ENCODE results near the gene PTPRZ1.

PTPRZ1 gene

DNA sequence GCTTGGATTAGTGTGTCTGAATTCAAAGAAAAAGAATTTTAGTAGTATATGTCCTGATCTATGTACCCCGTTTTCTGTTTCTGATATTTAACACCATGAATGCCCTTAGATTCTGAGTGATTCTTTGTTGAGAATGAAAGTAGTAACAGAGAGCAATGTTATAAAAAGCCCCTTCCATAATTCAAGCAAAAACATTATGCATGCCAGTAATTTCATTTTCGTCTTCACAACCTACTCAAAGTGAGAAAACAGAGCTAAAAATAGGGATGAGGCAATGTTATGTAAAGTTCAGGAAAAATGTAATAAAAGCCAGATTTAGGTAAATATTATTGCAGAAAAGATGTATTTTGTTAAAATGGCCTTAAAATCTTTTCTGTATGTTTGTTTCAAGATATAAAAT, 28.1 kb downstream of the PTPRZ1 start:
- DNase-seq, result no peak

DNA sequence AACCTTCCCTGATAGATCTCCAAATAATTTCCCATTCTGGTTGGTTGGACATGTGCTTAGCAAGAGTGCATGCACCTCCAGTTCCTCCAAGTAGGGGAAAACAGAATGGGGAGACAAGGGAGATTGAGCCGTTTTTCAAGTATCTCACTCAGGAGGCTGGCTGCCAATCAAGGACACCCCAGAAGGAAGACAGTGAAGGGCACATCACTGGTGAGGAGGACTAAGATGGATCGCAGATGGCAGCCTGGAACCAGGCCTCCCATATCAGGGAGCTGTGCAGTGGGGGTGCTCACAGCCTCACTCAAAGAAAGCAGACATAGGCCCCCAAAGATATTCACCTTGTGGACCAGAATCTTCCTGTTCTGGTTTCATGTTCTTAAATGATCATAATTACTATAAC, 31.2 kb downstream of the PTPRZ1 start:
- no peak for DNase-seq

DNA sequence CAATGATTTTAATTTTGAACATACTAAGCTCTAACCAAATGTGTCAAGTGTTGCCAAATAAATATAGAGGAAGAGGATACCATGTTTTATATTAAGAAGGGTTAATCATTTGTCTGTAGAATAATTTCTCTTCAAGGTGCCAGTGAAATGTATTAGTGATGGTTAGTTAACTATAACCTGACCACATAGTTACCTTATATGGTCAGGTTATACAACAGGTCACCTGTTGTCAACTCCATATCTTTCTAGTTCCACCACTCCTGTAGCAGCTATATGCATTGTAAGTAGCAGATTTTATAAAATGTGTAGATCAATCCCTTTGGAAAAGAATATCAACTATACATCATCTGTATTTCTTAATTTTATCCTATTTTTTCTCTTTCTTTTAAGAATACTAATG, 35.1 kb downstream of the PTPRZ1 start:
- no peak for DNase-seq

DNA sequence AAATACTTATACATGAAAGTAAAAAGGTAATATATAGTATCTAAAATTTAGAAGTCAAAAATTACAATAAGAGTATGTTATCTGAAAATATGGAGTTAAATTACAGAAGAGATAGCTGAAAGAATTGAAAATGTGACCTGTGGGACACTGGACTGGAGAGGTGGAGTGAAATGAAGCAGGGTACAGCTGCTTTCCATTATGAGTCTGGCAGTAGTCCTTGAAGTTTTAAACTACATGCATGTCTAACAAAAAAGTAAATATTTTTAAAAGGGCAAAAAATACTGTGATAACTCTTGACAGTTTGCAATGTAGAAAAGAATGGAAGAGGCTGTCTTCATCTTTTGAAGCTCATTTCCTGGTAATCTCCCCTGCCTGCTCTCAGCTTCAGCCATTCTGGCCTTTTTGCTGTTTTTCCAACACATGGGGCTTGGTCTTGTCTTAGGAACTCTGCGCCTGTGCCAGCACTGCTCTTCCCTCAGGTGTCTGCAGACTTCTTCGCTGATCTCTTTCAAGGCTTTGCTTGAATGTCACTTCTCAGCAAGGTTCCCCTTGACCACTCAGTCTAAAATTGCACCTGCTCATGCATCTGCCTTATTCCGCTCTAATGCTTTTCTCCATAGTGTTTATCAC, 36.9 kb downstream of the PTPRZ1 start:
- DNase-seq, result no peak

DNA sequence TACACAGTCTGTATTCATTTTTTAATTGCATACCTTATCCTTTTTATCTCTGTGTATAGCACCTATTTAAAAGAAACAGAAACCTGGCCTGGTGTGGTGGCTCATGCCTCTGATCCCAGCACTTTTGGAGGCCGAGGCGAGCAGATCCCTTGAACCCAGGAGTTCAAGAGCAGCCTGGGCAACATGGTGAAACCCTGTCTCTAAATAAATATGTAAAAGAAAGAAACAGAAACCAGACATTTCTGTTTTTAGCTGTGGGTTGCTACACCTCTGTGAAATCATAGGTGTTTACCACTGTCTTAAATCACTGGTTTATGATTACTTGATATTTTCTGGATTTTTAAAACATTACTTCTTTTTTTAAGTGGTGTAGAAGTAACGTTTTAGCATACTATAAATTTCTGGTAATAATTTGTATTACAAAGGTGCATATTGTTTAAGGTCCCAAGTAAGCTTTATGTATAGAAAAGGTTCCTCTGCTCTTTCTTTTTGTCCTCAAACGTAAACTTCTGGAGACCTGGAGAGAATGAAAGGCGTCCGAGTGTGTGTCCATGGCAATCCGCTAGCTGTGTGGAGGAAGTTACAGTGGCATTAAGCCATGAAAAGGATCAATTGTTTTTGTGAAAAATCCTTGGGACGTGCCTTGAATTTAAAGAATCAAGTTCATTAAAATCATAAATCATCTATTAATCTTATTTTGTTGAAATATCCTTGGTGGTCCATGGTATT, 41.1 kb downstream of the PTPRZ1 start:
- no peak for DNase-seq

DNA sequence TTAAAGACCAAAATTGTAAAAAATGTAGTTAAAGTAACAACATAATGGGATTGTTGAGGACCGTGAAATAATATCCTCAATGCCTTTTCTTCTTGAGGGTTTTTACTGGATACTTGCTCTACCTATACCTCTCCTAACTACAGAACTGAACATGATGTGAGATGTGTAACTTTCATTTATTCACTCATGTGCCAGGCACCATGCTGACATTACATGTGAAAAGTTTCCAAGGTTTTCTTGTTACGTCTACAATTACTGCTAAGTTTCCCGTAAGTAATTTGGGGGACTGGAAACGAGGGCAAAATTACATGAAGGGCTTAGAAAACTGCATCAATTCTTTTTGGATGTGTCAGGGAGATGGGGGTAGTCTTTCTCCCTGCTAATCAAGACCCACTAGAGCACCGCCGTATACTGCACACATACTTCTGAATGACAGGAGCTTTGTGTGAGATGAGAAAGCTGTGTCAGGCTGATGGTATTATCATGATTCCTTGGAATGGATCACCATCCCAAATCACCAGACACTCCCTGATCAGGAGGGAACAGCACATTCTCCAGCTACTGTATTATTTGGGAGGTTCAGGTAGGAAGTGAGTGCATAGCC, 41.8 kb downstream of the PTPRZ1 start:
- no peak for DNase-seq

DNA sequence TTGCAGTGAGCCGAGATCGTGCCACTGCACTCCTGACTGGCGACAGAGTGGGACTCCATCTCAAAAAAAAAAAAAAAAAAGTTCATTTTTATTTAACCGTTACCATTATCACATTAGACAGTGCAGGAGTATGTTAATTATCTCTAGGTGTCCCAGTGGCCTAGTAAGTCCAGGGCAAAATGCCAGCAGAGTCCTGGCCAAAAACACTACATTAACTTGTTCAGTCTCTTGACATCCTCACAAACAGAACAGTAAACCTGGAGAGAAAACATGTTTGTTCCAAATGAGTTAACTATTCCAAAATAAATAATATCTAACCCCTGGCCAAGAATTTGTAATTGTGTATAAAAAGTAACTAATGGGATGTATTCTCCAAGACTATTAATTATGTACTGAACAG, 43.2 kb downstream of the PTPRZ1 start:
- no peak for DNase-seq

DNA sequence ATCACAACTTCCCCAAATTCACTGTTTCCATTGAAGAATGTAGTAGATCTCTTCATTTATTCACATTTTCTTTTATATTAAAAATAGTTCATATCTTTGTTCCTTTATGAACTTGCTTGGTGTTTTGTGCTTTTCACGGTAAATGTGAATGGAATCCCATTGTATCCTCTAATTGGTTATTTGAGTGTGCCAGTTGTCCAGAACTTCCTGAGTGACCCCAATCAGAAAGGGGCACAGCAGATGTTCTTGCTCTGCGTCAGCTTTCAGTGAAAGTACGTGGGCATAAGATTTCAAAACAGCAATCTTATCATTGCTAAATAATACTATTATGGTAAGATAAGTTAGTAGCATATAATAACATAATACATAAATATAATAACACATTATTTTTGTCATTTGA, 47.0 kb downstream of the PTPRZ1 start:
- DNase-seq, result no peak

DNA sequence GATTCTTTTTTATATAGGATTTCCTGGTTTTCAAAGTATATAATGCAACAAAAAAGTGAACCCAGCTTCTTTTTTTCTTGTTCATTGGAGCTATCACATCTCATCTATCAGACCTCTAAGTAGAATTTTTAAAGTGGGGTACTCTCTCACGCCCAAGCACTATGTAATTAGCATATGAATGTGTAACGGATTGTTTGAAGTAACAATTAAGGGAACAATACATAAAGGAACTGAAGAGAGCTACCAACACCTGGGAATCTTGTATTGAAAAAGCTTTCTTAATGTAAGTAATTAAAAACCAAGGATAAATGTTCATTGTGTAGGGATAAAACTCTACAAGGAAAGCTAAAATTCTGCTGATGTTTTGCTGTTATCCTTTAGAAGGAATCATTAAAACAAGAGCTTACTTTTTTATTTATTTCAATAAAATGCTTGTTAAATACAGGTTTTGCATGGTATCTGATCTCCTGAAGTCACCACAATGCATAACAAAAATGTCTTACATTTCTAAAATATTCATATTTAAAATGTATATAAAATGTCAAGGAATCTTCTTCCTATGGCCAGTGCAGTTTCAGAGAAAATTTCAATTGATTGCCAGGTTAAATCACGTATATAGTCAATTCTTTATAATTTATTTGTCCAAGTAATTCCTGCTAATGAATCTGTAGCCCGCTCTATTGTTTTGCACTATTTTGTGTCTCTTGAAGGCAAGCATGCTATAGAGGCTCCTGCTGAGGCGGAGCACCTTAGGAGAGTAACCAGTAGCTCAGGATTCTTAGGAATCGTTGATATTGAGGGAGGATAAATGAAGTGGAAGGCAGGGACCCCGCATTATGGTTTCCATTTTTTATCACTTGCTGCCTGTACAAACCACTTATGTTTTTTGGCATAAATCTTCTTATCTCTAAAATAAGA, 51.6 kb downstream of the PTPRZ1 start:
- DNase-seq, result no peak

DNA sequence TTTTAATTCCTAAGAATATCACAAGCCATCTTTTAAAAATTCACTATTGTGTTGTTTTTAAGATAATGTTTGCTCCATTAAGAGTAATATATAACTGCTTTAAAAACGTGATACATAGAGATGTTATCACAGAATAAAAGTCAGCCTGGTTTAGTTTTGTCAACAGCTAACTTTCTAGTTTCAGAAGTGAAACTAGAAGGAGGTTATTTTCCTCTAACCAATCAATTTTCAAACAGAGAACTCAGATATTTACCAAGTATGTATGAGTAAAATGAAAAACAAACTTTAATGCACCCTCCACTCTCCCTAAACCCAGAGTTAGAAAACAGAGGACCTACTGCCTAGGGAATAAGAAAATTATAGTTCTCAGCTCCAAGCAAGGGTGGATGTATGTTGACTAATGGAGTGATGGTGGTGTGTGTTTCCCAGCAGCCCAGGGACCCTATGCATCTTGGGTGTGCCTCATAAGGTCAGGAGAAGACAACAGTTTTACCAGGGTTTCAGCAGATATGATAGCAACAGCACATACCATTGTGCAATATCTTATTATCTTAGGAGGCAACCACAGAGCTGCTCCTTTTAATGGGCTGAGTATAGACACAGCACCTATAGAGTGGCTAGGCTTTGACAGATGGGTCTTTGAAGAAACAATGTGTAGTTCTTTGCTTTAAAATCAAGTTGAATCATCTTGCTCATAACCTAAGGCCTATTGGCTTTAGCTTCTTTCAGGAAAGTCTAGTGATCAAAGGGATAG, 58.4 kb downstream of the PTPRZ1 start:
- no peak for DNase-seq

DNA sequence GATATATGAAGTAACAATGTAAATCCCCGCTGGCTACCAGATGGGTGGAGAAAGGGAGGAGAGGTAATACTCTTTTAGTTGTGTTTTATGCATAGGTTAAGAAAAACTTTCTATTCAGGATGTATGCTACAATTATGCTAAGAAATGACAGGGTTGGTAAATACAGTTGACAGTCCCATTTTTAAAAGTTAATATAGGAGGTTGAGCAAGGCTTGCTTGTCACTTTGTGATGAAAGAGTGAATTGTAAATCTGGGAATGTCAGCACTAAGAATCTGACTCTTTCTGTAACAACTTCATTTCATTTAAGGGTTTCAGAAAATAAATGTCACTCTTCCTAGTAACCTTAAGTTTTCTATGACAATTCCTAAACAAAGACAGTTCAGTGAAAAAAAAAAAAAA, 59.8 kb downstream of the PTPRZ1 start:
- no peak for DNase-seq

DNA sequence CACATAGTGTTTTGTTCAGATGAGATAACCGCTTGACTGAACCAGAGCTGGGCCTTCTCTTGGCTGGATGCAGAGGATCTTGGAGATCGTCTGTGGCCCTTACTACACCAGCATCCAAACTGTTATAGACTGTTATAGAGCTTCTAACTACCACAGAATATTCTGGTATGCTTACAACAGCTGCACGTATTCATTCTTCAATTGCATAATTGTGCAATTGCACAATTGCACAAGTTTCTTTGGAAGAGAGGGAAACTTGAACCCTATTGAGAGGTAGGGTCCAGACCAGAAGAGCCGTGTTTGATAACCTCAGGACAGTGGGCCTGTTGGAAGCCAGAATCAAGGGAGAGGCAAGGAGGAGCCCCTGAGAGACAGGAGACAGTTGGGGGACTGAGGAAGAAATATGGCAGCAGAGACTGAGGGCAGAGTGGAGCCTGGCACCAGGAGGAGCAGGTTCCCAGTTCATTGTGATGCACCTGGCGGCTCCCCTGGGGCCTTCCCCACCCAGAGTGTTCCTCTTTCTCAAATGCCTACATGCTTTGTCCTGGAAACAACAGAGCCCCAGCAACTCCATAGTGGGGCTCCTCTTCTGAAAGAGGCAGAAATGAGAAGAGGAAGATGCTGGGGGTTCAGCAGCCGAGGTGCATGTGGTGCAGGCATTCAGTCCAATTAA, 64.1 kb downstream of the PTPRZ1 start:
- DNase-seq, result no peak

DNA sequence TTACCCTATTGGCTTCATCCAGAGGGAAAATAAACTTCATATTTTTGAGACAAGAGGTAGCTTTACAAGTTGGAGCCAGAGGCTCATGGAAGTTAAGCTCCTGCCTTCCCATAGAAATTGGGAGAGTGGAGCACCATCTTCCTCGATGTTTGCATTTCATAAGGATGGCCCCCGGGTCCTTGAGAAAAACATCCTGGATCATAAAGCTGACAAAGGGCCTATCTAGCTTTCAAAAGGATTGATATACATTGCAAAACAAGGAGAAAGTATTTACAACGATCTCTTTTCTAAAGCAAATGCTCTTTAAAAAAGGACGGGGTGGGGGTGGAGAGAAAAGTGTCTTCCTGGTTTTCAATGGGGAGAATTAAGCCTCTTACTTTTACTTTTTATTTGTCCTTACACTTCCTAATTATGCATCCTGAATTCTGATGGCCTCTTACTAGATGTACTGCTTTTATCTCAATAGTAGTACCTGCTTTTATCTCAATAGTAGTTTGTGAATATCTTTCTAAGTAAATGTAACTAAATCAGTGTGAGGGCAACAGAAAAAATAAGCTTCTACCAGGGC, 65.6 kb downstream of the PTPRZ1 start:
- no peak for DNase-seq

DNA sequence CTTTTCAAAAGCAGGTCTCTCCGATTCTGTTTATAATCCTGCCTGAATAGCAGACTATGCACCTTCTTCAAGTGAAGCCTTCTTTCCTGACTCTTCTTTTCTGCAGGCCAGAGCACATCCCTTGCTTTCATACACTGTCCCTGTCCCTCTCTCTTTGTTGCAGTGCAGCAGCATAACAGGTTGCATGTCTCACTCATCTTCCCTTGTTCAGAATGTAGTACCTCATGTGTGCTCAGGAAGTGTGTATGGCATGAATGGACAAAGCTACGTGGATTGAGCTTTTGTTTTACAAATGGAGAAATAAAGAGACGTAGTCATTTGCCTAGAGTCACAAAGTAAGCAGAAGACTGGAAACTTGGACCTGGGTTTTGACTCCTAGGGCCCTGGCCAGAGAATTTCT, 68.0 kb downstream of the PTPRZ1 start:
- no peak for DNase-seq

DNA sequence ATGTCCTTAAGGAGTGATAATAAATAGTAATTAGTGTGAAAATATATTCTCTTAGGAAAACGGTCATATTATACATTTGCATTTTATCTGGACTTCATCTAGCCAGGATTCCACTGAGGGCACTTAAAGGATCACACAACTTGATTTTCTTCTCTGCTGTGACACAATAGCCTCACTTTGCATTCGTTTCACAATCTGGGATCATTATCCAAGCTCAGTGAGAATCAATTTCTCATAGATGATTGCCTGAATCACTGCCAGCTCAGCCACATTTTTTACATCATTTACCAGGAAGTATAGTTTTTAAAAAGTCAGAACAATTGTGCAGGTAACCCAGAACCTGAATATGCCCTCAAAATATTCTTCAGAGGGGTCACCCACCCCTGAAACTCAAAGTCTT, 68.9 kb downstream of the PTPRZ1 start:
- DNase-seq, result no peak

DNA sequence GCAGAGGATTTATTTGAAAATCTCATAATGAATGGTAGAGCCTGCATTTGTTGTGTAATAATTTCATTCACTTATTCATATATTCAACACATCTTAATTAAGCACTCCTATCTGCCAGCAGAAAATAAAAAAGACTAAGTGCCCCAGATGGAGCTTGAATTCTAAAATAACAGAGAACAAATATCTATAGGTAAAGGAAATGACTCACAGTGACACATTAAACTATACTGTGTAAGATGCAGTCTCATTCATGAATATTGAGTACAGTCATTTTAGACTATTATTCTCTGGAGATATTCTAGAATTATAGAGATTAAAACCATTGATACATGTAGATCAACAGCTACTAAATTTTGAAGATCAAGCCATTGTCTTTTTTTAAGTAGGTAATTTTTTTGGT, 72.1 kb downstream of the PTPRZ1 start:
- DNase-seq, result no peak

DNA sequence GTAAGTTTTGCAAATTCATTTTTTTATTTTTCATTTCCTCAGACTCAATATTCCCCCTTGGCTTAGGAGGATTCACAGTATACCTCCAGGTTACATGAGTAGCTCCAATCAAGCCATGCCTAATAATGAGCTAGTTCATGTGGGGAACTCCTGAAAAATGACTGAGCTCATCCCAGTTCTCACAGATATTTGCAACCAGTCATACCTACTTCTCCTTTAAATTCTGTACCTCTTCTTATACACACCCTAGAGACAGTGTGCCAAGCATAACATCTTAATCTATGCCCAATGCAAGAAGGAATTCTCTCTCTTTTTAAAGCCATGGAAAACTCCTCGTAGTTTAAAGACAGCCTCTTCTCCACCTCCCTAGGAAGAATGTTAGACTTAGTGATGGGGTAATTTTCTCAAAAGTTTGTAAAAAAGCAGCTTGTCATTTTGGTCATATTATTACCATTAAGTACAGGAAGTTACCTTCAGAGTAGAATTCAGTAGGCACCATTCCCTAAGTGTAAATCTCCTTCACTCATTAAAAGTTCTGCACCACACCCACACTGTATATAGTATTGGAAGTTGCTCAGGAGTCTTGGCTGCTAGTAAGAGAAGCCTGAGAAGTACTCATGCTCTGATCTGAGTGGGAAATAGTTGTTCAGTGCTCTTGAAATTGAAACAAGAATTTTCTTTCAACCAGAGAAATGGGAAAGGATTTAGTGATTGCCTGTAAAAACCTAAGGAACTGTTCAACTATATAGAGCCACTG, 72.7 kb downstream of the PTPRZ1 start:
- DNase-seq, result no peak

DNA sequence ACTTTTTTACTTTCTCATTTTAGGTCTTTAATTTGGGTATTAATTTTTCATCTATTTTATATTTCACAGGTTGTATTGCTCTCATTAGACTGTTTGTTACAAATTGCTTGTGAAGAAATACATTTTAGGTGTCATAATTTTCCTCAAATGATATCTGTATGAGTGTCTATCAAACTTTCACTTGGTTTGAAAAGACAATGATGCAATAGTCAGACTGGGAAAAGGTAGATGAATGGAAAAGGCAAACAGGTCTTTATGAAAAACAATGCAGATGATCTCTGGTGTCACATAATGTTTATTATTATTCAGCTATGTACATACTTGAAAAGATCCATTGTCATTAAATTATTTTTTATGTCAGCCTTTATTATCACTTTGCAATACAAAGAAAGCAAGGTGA, 80.2 kb downstream of the PTPRZ1 start:
- no peak for DNase-seq

DNA sequence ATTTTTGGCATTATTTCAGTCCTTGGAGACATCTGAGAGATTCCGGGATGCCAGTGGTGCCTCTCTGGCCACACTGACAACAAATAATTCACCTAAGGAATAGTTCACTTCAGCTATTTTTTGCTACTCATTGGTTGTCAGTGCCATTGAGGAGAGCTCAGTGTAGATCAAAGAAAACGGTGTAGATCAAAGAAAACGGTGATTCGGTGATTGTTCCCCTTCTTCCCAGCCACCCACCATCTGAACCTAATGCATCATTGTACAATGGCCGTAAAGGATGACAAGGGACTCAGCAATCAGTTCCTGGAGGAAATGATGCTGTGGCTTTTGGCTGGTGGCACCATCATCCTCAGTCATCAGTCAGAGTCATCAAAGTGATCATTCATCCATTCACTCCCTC, 80.6 kb downstream of the PTPRZ1 start:
- no peak for DNase-seq

DNA sequence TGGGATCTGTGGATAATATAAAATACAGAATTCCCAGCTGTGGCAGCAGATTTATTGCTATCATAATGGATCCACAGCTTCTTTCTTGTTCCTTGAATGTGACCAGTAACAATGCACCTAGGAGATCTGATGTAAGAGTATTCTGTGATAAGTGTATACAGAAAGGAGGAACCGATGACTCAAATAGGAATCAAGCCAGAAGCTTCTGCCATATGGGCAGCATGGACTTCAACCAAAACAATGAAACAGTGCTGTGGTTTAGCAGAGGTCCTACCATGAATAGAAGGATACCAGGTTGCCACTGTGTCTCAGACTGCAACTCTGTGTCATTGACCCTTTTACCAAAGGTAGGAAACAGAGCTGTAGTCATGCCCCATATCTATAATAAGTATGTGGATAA, 81.8 kb downstream of the PTPRZ1 start:
- no peak for DNase-seq

DNA sequence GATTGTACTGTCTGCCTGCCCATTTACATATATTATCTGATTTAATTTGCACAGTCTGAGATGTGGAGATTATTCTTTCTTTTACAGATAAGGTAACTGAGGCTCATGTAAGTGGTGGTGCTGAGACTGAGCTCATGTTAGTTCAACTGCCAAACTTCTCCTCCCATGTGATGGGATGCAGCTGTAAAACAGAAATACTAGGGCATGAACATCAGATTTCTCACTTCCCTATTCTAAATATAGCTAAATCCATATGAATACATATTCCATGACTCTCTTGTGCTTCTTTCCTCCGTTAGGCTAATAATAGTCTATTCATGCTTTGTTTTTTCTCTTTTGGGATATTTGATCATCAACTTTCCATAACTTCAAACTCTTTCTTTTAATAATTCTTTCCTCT, 84.7 kb downstream of the PTPRZ1 start:
- no peak for DNase-seq
